GM12878 (cell line): ENCODE results near the gene NKD2. TPM values are rescaled to one million over a fixed set of nuclear protein-coding genes. Genes with fewer than 3 reads are reported as not detected.

Experiments
- ATAC-seq: fragments of 200-7000 bp; cut with Tn5 transposase; 3 replicates; pipeline ENCODE4 v1.9.1; 2020; ENCODE audit warnings: mild to moderate bottlenecking, moderate library complexity
- BruUV-seq: library from RNA; stranded (reverse); fragments of 400-500 nt; replicated peaks from 2 replicates; lab custom pipeline; 2021; lab: Mats Ljungman, UMichigan
- CTCF ChIA-PET: fragments of 300-600 bp; sonication (Branson Sonifier 250); formaldehyde crosslinking; extraction: SDS; loops from one replicate; lab custom pipeline; 2021; ENCODE audit warnings: inconsistent platforms; lab: Yijun Ruan, JAX
- POLR2A ChIA-PET: fragments of 350-600 bp; formaldehyde crosslinking; extraction: SDS; loops from one replicate; lab custom pipeline; 2021; ENCODE audit warnings: inconsistent platforms; lab: Charles Lee
- RAD21 ChIA-PET: fragments of 300-600 bp; sonication (Branson Sonifier 250); formaldehyde crosslinking; loops from one replicate; lab custom pipeline; 2023; ENCODE audit warnings: antibody characterized with exemption; ENCODE audit not compliant: unreplicated experiment; lab: Charles Lee
- SMC1A ChIA-PET: fragments of 300-600 bp; sonication (Branson Sonifier 250); formaldehyde crosslinking; loops from one replicate; lab custom pipeline; 2023; ENCODE audit not compliant: unreplicated experiment, uncharacterized antibody; lab: Charles Lee
- DNase-seq: peaks from one replicate; pipeline ENCODE4 v3.0.0-alpha.2; 2011; ENCODE audit warnings: low read depth, low spot score
- FAIRE-seq: peaks from 3 replicates; lab custom pipeline; 2011; peaks lifted over from hg19 to GRCh38; lab: Jason Lieb, UNC
- H2AFZ ChIP-seq: 2 replicates; pipeline ENCODE4 v1.6.0; 2011; ENCODE audit warnings: low read depth, low read length, control low read depth; ENCODE audit not compliant: control insufficient read depth
- H3K27ac ChIP-seq: 2 replicates; pipeline ENCODE4 v1.5.1; 2011; ENCODE audit warnings: control low read depth; ENCODE audit not compliant: control insufficient read depth, insufficient read depth
- H3K27me3 ChIP-seq, 2 experiments: replicated peaks in 1 of 2; 2 replicates each; pipeline versions ENCODE4 v1.6.0 to v1.6.1; 2011; ENCODE audit warnings: low read length in 1 of 2; ENCODE audit not compliant: control insufficient read depth in 2 of 2, insufficient read depth in 2 of 2
- H3K36me3 ChIP-seq, 2 experiments: 2 replicates each; pipeline ENCODE4 v1.5.1; 2011; ENCODE audit warnings: low read length in 1 of 2; ENCODE audit not compliant: control insufficient read depth in 2 of 2, insufficient read depth in 2 of 2
- H3K4me1 ChIP-seq: 2 replicates; pipeline ENCODE4 v1.6.1; 2011; ENCODE audit warnings: mild to moderate bottlenecking, low read length, moderate library complexity, mixed read lengths; ENCODE audit not compliant: control insufficient read depth, insufficient read depth
- H3K4me2 ChIP-seq: 2 replicates; pipeline ENCODE4 v1.6.0; 2011; ENCODE audit warnings: control low read depth; ENCODE audit not compliant: control insufficient read depth, insufficient read depth
- H3K4me3 ChIP-seq: fragments of 200-600 bp; sonication (generic); 2 replicates; pipeline ENCODE4 v1.5.1; 2016
- H3K79me2 ChIP-seq: 2 replicates; pipeline ENCODE4 v1.6.0; 2011; ENCODE audit warnings: low read length; ENCODE audit not compliant: control insufficient read depth, insufficient read depth
- H3K9ac ChIP-seq: 2 replicates; pipeline ENCODE4 v1.8.0; 2011; ENCODE audit warnings: low read length, control low read depth, mixed read lengths; ENCODE audit not compliant: control insufficient read depth, insufficient read depth
- H3K9me3 ChIP-seq: replicated peaks from 3 replicates; pipeline ENCODE4 v1.5.1; 2011; ENCODE audit warnings: mild to moderate bottlenecking, low read length; ENCODE audit not compliant: control insufficient read depth, insufficient read depth
- H4K20me1 ChIP-seq: 2 replicates; pipeline ENCODE4 v1.6.0; 2011; ENCODE audit not compliant: control insufficient read depth, insufficient read depth
- FOS ChIP-seq: IDR thresholded peaks from 3 replicates; pipeline ENCODE4 v1.6.1; 2011; ENCODE audit warnings: borderline replicate concordance; ENCODE audit not compliant: insufficient read length; ENCODE audit errors: extremely low read depth
- SRF ChIP-seq, 2 experiments: IDR thresholded peaks; 2 replicates each; pipeline ENCODE4 v1.6.1; 2011; ENCODE audit warnings: low read depth in 2 of 2, low read length in 2 of 2, mild to moderate bottlenecking in 1 of 2, moderate library complexity in 1 of 2
- WGBS: methylation state at CpG from one replicate; pipeline ENCODE4 v1.1.6; 2016; ENCODE audit warnings: low lambda C conversion rate; ENCODE audit not compliant: insufficient replicate concordance, insufficient coverage; ENCODE audit errors: missing lambda C conversion rate; 5-methylcytosine and 5-hydroxymethylcytosine counted together
- in situ Hi-C: fragments of 300-500 bp; cut with MboI; formaldehyde crosslinking; loops from 9 replicates; pipeline ENCODE4 v1.14.3; 2018; ENCODE audit warnings: mixed read lengths
- intact Hi-C: fragments of 100-400 bp; cut with micrococcal nuclease; formaldehyde crosslinking; loops from one replicate; pipeline ENCODE4 v1.14.2; 2022; ENCODE audit not compliant: unreplicated experiment
- polyA plus RNA-seq, 11 experiments: library from polyadenylated mRNA; depleted of rRNA in 4 of 11; unstranded in 6 of 11; stranded (reverse) in 5 of 11; fragments of >200 nt; fragmentation: Nextera tagmentation in 4 of 11; fragmentation: Illumina TruSeq in 1 of 11; extraction: Ambion mirVana in 4 of 11; extraction: Trizol in 1 of 11; gene quantifications; 1 replicate in 1 of 11; 2 replicates in 10 of 11; pipeline versions ENCODE4 v1.2.1 to v1.2.3, GENCODE V29; 2011 to 2016; ENCODE audit warnings: inconsistent platforms in 2 of 11, missing spikeins in 2 of 11, low read depth in 1 of 11
- total RNA-seq, 4 experiments: library from RNA; depleted of rRNA in 3 of 4; stranded (reverse); fragments of >200 nt in 3 of 4; fragmentation: Illumina TruSeq in 1 of 4; extraction: Trizol in 1 of 4; gene quantifications; 2 replicates each; pipeline versions ENCODE4 v1.2.1 to v1.2.3, GENCODE V29; 2013 to 2021
- TF ChIP-seq, protein P1 (sequence below): fragments of 450-650 bp; IDR thresholded peaks from 2 replicates; pipeline ENCODE4 v1.6.1; 2017; ENCODE audit warnings: antibody characterized with exemption, mild to moderate bottlenecking, moderate library complexity
- TF ChIP-seq, protein P2 (sequence below): IDR thresholded peaks from 2 replicates; pipeline ENCODE4 v1.6.1; 2012; ENCODE audit warnings: low read depth, low read length, improper control_type of control experiment

NKD2 gene
- total and polyA plus RNA-seq, 10 of the 15 experiments (the other 5 are each of a cell fraction or from before 2014, with no cell fraction given): 0.20 to 0.83 (median 0.26) TPM; not detected in 7

DNA sequence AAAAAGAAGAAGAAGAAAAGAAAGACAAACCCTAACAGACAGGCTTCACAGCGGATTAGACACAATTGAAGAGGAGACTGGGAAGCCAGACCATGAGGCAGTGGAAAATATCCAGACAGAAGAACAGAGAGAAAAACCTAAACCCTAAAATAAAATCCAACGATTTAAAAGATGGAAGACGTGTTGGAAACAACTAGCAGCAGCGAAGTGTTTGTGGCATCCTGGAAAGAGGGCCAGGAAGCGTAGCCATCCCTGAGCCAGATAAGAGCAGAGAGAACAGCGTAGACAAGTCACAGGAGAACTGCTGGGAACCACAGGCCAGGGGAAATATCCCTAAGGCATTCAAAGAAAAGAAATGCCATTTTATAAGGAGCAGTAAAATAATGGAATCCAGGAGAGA lies 39.7 kb upstream of the NKD2 start:
- no peaks in the 10 kb centered on the region for H3K79me2 ChIP-seq
- ATAC-seq: no peak
- in situ Hi-C loops: no loop called here
- H3K9ac ChIP-seq: no peak overlapping the region
- no peak overlapping the region for H3K4me3 ChIP-seq
- no peaks in the 10 kb centered on the region for H4K20me1 ChIP-seq
- TF ChIP-seq FOS (no peak), SRF (IDR thresholded peaks at IDR 0.05; ENCODE audit: low read depth in 2 of 2, low read length in 2 of 2) (no peak)
- TF ChIP-seq, protein P1, sequence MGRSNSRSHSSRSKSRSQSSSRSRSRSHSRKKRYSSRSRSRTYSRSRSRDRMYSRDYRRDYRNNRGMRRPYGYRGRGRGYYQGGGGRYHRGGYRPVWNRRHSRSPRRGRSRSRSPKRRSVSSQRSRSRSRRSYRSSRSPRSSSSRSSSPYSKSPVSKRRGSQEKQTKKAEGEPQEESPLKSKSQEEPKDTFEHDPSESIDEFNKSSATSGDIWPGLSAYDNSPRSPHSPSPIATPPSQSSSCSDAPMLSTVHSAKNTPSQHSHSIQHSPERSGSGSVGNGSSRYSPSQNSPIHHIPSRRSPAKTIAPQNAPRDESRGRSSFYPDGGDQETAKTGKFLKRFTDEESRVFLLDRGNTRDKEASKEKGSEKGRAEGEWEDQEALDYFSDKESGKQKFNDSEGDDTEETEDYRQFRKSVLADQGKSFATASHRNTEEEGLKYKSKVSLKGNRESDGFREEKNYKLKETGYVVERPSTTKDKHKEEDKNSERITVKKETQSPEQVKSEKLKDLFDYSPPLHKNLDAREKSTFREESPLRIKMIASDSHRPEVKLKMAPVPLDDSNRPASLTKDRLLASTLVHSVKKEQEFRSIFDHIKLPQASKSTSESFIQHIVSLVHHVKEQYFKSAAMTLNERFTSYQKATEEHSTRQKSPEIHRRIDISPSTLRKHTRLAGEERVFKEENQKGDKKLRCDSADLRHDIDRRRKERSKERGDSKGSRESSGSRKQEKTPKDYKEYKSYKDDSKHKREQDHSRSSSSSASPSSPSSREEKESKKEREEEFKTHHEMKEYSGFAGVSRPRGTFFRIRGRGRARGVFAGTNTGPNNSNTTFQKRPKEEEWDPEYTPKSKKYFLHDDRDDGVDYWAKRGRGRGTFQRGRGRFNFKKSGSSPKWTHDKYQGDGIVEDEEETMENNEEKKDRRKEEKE: no peak
- TF ChIP-seq, protein P2, sequence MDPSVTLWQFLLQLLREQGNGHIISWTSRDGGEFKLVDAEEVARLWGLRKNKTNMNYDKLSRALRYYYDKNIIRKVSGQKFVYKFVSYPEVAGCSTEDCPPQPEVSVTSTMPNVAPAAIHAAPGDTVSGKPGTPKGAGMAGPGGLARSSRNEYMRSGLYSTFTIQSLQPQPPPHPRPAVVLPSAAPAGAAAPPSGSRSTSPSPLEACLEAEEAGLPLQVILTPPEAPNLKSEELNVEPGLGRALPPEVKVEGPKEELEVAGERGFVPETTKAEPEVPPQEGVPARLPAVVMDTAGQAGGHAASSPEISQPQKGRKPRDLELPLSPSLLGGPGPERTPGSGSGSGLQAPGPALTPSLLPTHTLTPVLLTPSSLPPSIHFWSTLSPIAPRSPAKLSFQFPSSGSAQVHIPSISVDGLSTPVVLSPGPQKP: no peak
- TF ChIP-seq, all 136 proteins: peak for 0
- no peak overlapping the region for H3K27ac ChIP-seq
- H2AFZ ChIP-seq: no peak overlapping the region
- 50% methylated on average over 6 of the region's 6 CpGs for WGBS
- no peaks in the 10 kb centered on the region for H3K36me3 ChIP-seq
- RAD21 ChIA-PET: no interaction called here
- no peaks in the 10 kb centered on the region for H3K9me3 ChIP-seq
- intact Hi-C loops: no loop called here
- DNase-seq: no peak
- no TSS peak for BruUV-seq
- peaks cover 8% of the 10 kb centered on the region for H3K4me1 ChIP-seq
- SMC1A ChIA-PET: no interaction called here
- H3K4me2 ChIP-seq: no peak overlapping the region
- no peak for FAIRE-seq
- POLR2A ChIA-PET: no interaction called here
- CTCF ChIA-PET: no interaction called here
- peaks cover 0 to 5% of the 10 kb centered on the region in 2 experiments; a peak in 2 of 4 replicates for H3K27me3 ChIP-seq
